ENCODE data around the gene LSM4. TPM values are rescaled to one million over a fixed set of nuclear protein-coding genes. Genes with fewer than 3 reads are reported as not detected.

The LSM4 gene
- total RNA-seq, 2 experiments from 2014 or later = 40.2 to 47.4 TPM

DNA sequence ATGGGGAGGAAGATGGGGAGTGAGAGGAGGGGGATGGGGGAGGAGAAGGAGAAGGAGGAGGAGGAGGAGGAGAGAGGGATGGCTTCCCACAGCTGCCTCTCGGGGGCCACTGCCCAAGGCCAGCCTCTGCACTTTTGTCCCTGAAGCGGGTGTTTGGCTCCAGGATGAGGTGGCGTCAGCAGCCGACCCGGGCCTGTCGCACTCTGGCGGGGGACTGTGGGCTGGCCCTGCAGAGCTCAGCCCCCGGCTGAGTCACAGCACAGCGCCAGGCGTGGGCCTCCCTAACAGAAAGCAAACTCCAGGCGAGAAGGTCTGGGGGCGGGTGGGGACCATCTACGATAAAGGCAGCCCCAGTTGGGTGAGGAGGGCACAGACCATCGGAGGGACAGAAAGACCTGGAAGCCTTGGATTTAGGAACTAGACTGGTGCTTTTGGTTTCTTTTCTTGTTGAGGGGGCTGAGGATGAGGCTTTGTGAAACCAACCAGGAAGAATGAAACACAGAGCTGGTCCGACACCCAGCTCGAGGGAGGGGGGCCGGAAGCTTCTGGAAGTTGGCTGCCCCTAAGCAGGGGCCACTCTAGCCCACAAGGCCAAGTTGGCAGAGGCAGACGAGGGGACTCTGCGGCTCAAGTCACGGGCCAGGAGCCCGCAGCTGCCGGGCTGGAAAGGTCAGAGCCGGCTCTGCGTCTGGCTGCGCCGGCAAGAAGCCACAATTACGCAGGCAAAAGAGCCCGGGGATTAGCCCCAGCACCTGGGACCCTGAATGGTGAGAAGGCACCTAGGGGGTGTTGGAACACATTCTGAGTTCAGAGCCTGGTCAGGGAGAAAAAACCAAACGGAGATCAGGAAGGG, 18.2 kb downstream of the LSM4 start:
- POLR2A ChIA-PET = interaction anchor here (0.6 to 7.8 kb wide), 16 partner anchors 8 to 1038 kb away, joined by 3 to 465 read pairs (median 5); partner anchors contain the start of genes JUND, LSM4 and PIK3R2
- peaks cover 26% of the 10 kb centered on the region for H3K36me3 ChIP-seq (ENCODE audit: insufficient read depth, low read length)
- Mint-ChIP-seq H3K27ac (peak overlapping the region; percentile 98), H3K4me3 (peak overlapping the region; percentile 96), H3K27me3 (no peaks in the 10 kb centered on the region), H3K9me3 (no peaks in the 10 kb centered on the region), H3K4me1 (ENCODE audit: low read depth) (peaks cover 47% of the 10 kb centered on the region), H3K36me3 (ENCODE audit: low read depth) (peaks cover 28% of the 10 kb centered on the region)
- peaks cover 0 to 6% of the 10 kb centered on the region in 2 experiments for H3K9me3 ChIP-seq (ENCODE audit: control insufficient read depth in 1 of 2, insufficient read depth in 1 of 2, low read length in 2 of 2)
- DNase-seq (peak; percentile 62 to 91 (median 81)), ATAC-seq (ENCODE audit: poor library complexity) (peak; percentile 74)
- peaks cover 79% of the 10 kb centered on the region for H3K4me1 ChIP-seq (ENCODE audit: insufficient read depth, low read length)
- H3K27me3 ChIP-seq (ENCODE audit: control insufficient read depth in 1 of 2, insufficient read depth in 2 of 2, low read length in 2 of 2) = no peaks in the 10 kb centered on the region
- peak overlapping the region; percentile 63 for H3K4me3 ChIP-seq (ENCODE audit: low read length)
- H3K27ac ChIP-seq (ENCODE audit: low read depth in 1 of 2, low read length in 2 of 2) = peak overlapping the region; percentile 92 to 96
- CTCF ChIA-PET = interaction anchor here (0.6 to 5.6 kb wide), 9 partner anchors 9 to 217 kb away, joined by 3 to 78 read pairs (median 4); partner anchors contain the start of genes JUND and LSM4
- TF ChIP-seq, protein P1, sequence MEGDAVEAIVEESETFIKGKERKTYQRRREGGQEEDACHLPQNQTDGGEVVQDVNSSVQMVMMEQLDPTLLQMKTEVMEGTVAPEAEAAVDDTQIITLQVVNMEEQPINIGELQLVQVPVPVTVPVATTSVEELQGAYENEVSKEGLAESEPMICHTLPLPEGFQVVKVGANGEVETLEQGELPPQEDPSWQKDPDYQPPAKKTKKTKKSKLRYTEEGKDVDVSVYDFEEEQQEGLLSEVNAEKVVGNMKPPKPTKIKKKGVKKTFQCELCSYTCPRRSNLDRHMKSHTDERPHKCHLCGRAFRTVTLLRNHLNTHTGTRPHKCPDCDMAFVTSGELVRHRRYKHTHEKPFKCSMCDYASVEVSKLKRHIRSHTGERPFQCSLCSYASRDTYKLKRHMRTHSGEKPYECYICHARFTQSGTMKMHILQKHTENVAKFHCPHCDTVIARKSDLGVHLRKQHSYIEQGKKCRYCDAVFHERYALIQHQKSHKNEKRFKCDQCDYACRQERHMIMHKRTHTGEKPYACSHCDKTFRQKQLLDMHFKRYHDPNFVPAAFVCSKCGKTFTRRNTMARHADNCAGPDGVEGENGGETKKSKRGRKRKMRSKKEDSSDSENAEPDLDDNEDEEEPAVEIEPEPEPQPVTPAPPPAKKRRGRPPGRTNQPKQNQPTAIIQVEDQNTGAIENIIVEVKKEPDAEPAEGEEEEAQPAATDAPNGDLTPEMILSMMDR (IDR thresholded peaks at IDR 0.05) = no peak
- intact Hi-C loops (cut with DNase I, micrococcal nuclease) = loop anchor here (1.0 to 2.0 kb wide), 4 partner anchors 10 to 25 kb away; partner anchors contain the start of gene LSM4 (in 1 of the 2)

DNA sequence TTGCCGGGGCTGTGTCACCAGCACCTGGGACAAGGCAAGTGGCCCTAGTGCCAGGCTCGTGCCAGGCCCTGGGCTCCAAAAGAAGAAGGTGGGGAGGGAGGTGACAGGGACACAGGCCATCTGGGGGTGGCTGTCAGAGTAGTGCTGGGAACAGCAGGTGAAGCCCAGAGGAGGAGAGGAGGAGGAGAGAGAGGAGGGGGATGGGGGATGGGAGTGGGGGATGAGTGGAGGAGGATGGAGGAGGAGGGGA, 18.7 kb downstream of the LSM4 start:
- Mint-ChIP-seq H3K27ac (peak overlapping the region; percentile 98), H3K27me3 (no peaks in the 10 kb centered on the region), H3K9me3 (no peaks in the 10 kb centered on the region), H3K4me1 (ENCODE audit: low read depth) (peaks cover 47% of the 10 kb centered on the region), H3K36me3 (ENCODE audit: low read depth) (peaks cover 28% of the 10 kb centered on the region), H3K4me3 (peak overlapping the region; percentile 96)
- H3K36me3 ChIP-seq (ENCODE audit: insufficient read depth, low read length) = peaks cover 21% of the 10 kb centered on the region
- peak; percentile 5 for ATAC-seq (ENCODE audit: poor library complexity)
- peak in 3 of 14 experiments; percentile 30 to 51 (median 41) for DNase-seq
- ChIA-PET CTCF (interaction anchor here (1.1 to 5.6 kb wide), 5 partner anchors 11 to 96 kb away, joined by 3 to 78 read pairs (median 7); partner anchors contain the start of genes JUND and LSM4), POLR2A (interaction anchor here (1.0 to 7.8 kb wide), 9 partner anchors 8 to 152 kb away, joined by 4 to 465 read pairs (median 10); partner anchors contain the start of genes JUND, LSM4 and PIK3R2)
- H3K4me1 ChIP-seq (ENCODE audit: insufficient read depth, low read length) = peaks cover 77% of the 10 kb centered on the region
- peak overlapping the region; percentile 92 to 96 for H3K27ac ChIP-seq (ENCODE audit: low read depth in 1 of 2, low read length in 2 of 2)
- no peaks in the 10 kb centered on the region for H3K27me3 ChIP-seq (ENCODE audit: control insufficient read depth in 1 of 2, insufficient read depth in 2 of 2, low read length in 2 of 2)
- H3K4me3 ChIP-seq (ENCODE audit: low read length) = peak overlapping the region; percentile 63
- H3K9me3 ChIP-seq (ENCODE audit: control insufficient read depth in 1 of 2, insufficient read depth in 1 of 2, low read length in 2 of 2) = peaks cover 0 to 6% of the 10 kb centered on the region in 2 experiments
- intact Hi-C loops (cut with DNase I, micrococcal nuclease) = loop anchor here (1.0 to 2.0 kb wide), 4 partner anchors 10 to 25 kb away; partner anchors contain the start of gene LSM4 (in 1 of the 2)
- TF ChIP-seq, protein P1 (IDR thresholded peaks at IDR 0.05) = no peak

DNA sequence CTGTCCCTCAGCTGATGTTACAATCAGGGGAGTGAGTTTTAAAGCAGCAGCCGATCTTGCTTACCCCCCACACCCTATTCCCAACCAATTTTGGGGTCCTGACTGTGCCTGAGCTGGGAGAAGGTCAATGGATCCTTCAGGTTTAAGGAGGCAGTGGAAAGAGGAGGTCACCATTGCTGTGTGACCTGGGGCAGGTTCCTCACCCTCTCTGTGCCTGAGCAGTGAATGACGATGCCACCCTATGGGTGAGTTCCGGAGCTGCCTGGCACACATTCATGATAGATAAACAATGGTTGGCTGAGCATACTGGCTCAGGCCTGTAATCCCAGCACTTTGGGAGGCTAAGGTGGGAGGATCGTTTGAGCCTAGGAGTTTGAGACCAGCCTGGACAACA, 21.2 kb downstream of the LSM4 start:
- CTCF ChIA-PET = interaction anchor here (0.9 to 5.6 kb wide), 2 partner anchors 20 to 22 kb away, joined by 3 to 78 read pairs; partner anchors contain the start of gene JUND
- POLR2A ChIA-PET = interaction anchor here (4.9 to 7.8 kb wide), 2 partner anchors 9 to 22 kb away, joined by 71 to 465 read pairs; partner anchors contain the start of gene JUND

More for the DNA sequence above, 21.2 kb downstream of the LSM4 start:
- Histone ChIP-seq H3K27ac (ENCODE audit: low read depth in 1 of 2, low read length in 2 of 2) (peak overlapping the region; percentile 25 to 30), H3K27me3 (ENCODE audit: control insufficient read depth in 1 of 2, insufficient read depth in 2 of 2, low read length in 2 of 2) (no peaks in the 10 kb centered on the region), H3K4me1 (ENCODE audit: insufficient read depth, low read length) (peaks cover 59% of the 10 kb centered on the region), H3K36me3 (ENCODE audit: insufficient read depth, low read length) (peaks cover 2% of the 10 kb centered on the region), H3K9me3 (ENCODE audit: control insufficient read depth in 1 of 2, insufficient read depth in 1 of 2, low read length in 2 of 2) (no peaks in the 10 kb centered on the region), H3K4me3 (ENCODE audit: low read length) (no peak overlapping the region)
- ATAC-seq (ENCODE audit: poor library complexity) (no peak), DNase-seq (no peak)
- Mint-ChIP-seq H3K4me1 (ENCODE audit: low read depth) (peaks cover 36% of the 10 kb centered on the region), H3K27me3 (no peaks in the 10 kb centered on the region), H3K36me3 (ENCODE audit: low read depth) (peaks cover 16% of the 10 kb centered on the region), H3K9me3 (no peaks in the 10 kb centered on the region), H3K27ac (peak overlapping the region; percentile 68), H3K4me3 (peak overlapping the region; percentile 60)
- intact Hi-C loops (cut with DNase I, micrococcal nuclease) = no loop called here
- TF ChIP-seq, protein P1 (IDR thresholded peaks at IDR 0.05) = no peak

Measured in CD4-positive, alpha-beta T cell (primary cell).